GM18499 (cell line): ENCODE data around the gene SIX3.

Source experiments
- ATAC-seq: cut with Tn5 transposase; IDR thresholded peaks from one replicate; pipeline ENCODE4 v1.9.1; 2021; ENCODE audit warnings: moderate number of reproducible peaks; ENCODE audit not compliant: insufficient read depth, unreplicated experiment

The SIX3 gene

GRCh38 chr2:44930274-44931197 lies 11.0 kb upstream of the SIX3 start:
- ATAC-seq = no peak

DNA sequence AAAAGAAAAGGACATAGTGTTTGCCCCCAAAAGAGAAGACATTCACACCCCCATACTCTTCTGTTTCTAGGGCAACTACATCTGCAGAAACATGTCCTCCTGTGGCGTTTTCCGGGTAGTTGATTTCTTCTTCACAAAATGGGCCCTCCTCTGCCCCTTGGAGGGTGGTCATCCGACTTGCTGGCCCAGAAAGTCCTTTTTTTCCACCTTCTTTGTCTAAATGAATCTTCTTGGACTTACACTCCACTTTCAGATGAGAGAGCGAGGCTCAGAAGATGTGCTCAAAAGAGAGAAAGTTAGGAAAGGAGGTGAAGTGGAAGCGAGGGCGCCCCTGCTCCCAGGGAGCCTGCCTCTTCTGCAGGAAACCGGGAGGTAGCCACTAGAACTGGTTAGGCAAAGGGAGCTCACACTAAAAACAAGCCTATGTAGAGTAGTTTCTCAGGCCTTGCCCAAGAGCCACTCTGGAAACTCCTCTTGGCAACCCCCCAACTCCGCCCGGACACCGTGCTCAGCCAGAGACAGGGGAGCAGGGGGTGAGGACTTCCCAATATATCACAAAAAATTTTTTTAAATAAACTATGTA lies 10.2 kb upstream of the SIX3 start:
- ATAC-seq = no peak

GRCh38 chr2:44932079-44932478 lies 9.4 kb upstream of the SIX3 start:
- no peak for ATAC-seq

DNA sequence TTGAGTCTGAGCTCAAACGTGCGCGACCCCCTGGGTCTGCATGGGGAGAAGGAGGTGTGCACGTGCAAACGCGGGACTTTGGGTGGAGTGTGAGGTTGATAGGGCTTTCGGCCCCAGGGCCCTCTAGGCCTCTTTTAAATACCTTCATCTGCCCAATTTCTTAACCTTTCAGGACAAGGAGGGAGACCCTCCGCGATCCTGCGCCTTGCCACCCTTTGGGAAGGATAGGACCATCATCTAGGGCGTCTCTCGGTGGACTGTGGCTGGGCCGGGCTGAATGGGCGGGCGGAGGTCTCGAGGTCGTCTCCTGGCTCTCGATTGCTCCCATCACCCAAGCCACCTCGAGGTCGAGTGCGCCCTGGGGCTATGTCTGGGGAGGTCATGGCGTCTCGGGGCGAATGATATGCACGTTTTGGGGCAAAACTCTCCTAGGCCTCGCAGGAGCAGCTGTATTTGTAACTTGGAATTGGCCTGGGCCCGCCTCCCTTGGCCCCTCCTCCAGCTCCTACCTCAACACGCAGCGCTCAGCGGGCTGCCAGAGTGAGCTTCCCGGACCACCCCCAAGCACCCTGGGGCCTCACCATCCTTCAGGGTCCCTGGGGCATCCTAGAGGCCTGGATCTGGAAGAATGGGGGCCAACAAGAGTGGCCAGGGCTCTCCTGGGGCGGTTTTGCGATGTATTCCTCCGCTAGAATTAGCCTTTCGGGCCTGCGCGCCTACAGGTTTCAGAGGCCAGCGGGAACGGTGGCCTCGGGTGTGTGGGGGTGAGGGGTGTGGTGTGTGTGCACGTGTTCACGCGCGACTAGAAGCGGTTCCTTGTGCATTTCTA lies 8.7 kb upstream of the SIX3 start:
- ATAC-seq = no peak

DNA sequence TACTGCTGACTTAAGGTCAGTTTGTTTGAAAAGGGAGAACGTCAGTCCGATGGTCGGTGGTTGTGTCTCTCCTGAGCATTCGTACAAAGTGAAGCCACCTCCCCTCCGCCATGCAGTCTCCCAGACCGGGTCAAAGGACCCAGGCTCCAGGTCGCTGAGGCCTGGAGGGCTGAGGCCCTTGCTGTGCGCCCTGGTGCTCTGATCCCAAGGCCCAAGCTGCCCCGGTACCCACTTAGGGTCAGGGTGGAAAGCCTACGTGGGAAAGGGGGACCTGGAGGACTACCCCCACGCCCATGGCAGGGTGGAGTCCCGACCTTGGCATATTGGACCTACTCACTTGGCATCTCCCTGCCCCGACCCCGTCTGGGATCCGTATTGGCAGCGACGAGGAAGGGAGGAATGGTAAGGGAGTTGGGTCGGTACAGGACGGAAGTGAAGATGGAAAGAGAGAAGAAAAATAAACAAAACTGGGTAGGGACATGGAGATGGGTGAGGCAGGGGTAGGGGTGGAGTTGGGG lies 8.0 kb upstream of the SIX3 start:
- ATAC-seq = no peak

- no peak for ATAC-seq
Observed at GRCh38 chr2:44934038-44934982, 7.2 kb upstream of the SIX3 start.

DNA sequence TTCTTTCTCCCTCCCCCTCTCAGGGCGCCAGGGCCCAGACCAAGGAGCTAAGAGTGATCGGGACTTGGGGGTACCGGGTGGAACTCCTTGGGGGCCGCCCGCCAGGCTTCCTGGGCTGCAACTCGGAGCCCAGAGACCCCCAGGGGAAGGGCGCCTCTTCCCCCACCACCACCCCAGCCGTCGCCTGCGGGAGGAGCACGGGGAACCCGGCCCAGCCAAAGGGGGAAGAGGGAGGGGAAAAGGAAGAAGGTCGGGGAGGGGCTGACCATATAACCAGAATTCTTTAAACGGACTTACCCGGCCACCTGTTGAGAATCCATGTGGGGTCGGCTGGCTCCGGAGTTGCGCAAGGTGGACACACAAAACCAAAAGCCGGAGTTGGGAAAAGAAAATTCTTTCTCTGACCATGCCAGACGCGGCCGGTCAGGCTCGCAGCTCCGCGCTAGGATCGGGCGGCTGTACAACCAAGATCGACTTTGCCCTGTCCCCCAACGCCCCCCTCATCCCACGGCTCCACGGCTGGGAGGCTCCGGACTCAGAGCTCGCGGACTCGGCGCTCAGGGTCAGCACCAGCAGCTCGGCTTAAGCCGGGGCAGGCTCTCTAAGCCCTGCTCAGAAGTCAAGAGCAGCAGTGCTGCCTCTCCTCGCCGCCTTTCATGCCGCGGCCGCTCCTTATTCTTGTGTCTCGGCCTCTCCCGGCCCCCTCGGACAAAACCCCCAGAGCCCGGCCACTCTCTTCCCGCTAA lies 6.3 kb upstream of the SIX3 start:
- ATAC-seq = no peak

DNA sequence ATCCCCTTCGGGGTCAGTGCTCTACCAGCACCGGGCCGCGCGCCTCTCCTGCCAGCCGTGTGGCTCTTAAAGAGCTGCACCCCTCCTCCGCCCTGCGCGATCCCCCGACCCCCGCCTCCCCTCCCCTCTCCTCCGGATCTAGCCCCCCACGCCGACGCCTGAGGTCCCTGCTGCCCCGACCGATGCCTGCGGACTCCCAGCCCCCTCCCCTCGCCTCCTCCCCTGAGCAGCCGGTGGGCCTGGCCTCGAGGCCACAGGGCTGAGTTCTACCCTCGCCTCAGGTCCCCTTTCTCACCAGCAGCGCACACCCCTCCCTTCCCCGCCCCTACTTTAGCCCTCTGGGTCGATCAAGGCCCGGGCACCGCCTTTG lies 5.8 kb upstream of the SIX3 start:
- ATAC-seq = no peak

DNA sequence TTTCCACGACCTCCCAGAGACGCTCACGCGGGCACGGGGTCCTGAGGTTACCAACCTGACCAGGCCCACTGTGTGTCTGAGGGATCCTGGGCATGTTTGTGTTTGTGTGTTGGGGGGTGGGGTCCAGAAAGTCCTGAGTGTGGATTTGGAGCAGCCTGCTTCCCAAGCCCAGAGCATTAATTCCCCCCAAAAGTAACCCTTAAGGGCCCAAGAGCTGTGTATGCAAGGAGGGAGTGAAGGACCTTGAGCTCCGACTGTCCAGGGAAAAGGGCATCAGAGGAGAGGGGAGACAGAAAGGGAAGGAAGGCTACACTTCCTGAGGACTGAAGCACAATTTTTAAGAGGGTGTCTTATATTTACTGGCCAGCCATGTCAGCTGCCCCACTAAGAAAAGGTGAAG lies 5.2 kb upstream of the SIX3 start:
- ATAC-seq = no peak

DNA sequence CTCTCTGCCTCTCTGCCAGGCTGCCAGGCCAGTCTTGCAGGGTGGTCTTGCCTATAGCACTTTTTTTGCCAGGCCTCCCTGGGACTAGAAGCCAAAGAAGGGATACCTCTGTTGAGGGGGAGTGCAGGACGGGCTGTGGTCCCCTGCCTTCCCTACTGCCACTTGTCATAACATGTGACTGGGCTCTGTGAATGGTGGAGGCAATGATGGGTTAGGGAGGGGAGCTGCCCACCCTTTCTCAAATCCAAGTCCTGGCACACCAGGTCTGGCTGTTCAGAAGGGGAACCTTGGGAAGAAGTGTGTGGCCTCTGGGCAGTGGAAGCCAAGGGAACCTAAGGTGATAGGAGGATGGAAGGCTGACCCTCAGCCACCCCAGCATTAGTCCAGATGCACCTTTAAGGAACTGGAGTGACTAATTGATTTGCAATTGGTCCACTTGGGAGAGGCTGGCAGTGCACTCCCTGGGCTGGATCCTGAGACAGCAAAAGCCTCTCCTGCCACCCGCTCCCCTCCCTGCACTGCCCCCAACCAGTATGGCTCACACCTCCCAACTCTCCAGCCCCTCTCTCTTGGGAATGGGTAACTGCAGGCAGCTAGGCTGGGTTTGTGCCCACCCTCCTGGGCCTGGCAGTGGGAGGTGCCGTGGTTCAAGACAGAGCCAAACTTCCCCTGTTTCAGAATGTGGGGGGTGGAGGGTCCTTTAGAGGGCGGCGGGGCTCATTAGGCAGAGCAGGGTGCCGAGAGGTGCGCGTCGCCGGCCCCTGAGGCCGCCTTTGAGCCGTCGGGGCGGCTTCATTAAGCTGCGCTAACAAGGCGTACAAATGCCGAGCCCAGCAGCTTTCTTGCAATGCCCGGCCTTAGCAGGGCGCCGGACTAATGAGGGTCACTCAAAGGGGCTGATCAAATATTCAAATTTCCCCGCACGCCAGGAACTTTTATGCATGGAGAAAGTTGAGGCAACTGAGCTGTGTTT lies 4.5 kb upstream of the SIX3 start:
- ATAC-seq = no peak

GRCh38 chr2:44937688-44938240 lies 3.7 kb upstream of the SIX3 start:
- no peak for ATAC-seq

DNA sequence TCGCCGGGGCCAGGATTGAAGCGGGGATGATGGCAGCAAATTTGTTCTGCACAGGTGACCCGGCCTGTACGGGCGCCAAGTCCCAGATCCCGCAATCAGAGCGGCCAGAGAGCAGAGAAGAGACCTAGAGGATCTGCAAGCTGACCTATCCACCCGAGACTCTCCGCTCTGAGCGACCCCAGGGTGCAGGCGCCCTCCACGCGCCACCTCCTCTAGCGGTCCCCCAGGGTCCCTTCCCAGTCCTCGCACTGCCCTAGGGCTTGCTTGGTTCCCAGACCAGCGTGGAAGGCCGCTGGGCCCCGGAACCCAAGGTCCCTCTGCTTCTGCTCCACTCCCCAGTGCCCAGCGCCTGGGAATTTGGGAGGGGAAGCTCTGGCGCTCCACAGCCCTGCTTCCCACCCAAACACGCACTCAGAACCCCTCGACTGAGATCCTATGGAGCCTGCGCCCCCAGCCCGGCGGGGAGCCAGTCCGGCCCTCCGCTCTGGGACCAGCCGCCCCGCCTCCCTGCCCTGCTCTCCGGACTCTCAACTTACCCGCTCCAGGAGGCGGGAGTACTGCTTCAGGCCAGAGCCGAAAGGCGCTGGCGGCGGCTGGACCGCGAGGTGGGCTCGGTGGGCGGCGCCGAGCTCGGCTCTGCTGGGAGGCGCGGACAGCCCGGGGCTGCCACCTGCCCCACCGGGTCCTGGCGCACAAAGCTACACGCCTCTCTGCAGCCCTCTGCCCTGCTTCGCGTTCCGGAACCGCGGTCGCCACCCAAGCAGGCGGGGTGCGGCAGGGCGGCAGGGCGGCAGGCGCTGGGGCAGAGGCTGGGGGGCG lies 3.0 kb upstream of the SIX3 start:
- ATAC-seq = no peak

GRCh38 chr2:44939106-44940048 lies 2.1 kb upstream of the SIX3 start:
- ATAC-seq = no peak

DNA sequence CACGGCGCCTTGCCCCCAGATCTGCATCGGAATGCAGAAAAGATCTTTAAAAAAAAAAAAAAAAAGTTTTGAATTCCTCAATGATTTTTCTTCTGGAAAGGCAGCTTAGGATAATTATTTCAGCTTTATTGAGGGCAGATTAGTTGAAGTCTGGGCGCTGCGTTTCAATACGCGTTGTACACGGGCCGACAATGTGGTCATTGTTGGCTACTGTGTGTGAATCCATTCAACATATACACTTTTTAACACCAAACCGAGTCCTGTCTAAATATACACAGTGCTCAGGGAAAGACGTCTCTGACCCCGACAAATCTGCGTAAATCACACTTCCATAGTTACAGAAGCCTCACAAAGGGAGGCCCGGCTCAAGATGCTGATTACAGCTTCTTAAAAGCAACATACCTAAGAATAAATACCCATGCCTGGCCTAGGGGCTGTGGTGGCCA lies 1.4 kb upstream of the SIX3 start:
- no peak for ATAC-seq

GRCh38 chr2:44940732-44941464 lies 604 bp upstream of the SIX3 start:
- no peak for ATAC-seq
